Ureter (tissue), 1 donor: Measurements from ENCODE around the gene RARRES1. TPM values are rescaled to one million over a fixed set of nuclear protein-coding genes. Genes with fewer than 3 reads are reported as not detected.

Experiments
- DNase-seq: peaks from one replicate; pipeline ENCODE4 v3.0.0-alpha.2; 2020; ENCODE audit warnings: low spot score
- total RNA-seq: library from RNA; stranded (reverse); gene quantifications from one replicate; pipeline ENCODE4 v1.2.4, GENCODE V29; 2023
- donor health status: DM: yes; HTN: yes; CAD: no.

The RARRES1 gene, protein sequence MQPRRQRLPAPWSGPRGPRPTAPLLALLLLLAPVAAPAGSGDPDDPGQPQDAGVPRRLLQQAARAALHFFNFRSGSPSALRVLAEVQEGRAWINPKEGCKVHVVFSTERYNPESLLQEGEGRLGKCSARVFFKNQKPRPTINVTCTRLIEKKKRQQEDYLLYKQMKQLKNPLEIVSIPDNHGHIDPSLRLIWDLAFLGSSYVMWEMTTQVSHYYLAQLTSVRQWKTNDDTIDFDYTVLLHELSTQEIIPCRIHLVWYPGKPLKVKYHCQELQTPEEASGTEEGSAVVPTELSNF
- total RNA-seq = 48.5 TPM

DNA sequence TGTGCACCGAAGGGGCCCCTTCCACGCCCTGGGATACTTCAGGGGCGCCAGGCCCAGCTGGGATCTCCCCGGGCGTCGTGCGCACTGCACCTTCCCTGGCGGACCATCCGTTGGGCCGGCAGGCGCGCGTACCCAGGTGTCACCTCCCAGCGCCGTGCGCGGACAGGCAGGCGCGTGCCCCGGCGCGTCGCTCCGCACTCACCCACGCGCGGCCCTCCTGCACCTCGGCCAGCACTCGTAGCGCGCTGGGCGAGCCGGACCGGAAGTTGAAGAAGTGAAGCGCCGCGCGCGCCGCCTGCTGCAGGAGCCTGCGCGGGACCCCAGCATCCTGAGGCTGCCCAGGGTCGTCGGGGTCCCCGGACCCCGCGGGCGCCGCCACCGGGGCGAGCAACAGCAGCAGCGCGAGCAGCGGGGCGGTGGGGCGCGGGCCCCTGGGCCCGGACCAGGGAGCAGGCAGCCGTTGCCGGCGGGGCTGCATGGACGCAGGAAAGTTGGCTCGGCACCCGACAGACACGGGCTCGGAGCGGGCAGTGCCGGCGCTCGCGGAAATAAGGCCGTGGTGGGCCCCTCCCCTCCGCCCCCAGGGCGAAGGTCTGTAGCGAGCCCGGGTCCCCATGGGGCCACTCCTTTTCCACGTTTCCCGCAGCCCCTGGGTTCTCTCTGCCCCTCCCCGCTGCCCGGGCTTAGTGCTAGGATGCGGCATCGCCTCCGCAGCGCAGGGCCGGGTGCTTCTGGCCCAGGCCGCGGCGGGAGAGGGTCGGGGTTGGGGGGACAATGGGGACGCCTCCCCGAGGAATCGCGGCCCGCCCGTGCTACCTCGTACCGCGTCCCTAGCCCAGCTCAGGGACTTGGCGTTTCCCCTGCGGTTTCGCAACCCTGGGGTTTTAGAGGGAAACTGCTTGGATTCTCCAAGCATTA, at the start of gene RARRES1:
Gene RARRES1 (minus strand): TSS at position 520 of the 918 bp plus-strand sequence. CDS start 42 bp downstream, at position 478.
- DNase-seq = peak; percentile 73

DNA sequence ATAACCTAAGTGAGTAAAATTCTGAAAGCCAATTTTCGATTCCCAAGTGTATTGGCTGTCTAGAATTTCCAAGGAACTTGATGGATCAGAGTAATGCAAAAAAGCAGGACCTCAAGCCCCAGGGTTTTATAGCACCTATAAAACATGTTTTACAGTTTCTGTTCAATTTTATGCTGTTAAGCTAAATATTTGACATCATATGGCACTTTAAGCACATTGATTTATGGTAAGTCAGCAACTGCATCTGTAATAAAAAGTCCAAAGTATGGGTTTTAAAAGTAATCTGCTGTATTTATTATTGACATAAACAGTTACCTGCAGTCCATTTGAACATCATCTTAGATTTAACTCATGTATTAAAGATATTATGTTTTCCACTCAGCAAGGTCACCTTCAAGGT, 49.6 kb upstream of the RARRES1 start:
- DNase-seq = no peak

DNA sequence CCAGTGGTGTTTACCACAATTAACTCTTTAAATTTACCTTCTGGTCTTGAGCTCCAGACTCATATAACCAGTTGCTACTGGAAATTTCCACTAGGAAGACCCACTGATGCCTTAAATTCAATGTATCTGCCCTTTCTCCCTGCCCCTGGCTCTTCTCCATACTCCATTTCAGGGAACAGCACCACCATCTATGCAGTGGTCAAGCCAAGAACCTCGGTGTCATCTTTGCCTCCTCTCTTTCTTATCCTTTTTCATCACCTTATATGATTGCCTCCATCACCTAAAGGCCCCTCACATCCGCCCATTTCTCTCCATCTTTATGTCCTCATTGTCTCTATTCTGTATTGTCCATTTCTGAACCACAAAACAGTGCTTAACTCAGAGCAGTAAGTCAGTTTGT, 48.9 kb upstream of the RARRES1 start:
- DNase-seq = no peak

DNA sequence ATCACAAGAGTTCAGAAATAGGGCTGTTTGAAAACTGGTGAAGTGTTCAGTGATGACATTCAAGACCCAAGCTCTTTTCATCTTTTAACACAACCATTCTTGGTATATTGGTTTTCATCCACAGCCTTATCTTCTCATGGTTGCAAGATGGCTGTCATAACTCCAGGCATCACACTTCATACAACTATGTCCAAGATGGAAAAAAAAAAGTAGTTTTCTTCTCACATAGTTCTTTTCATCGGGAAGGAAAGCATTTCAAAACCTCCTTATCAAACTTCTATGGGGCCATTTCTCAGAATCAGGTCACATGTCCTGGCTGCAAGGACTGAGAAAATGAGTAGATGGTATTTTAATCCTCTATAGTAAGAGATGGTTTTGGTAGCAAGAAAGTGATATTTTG, 48.5 kb upstream of the RARRES1 start:
- no peak for DNase-seq

DNA sequence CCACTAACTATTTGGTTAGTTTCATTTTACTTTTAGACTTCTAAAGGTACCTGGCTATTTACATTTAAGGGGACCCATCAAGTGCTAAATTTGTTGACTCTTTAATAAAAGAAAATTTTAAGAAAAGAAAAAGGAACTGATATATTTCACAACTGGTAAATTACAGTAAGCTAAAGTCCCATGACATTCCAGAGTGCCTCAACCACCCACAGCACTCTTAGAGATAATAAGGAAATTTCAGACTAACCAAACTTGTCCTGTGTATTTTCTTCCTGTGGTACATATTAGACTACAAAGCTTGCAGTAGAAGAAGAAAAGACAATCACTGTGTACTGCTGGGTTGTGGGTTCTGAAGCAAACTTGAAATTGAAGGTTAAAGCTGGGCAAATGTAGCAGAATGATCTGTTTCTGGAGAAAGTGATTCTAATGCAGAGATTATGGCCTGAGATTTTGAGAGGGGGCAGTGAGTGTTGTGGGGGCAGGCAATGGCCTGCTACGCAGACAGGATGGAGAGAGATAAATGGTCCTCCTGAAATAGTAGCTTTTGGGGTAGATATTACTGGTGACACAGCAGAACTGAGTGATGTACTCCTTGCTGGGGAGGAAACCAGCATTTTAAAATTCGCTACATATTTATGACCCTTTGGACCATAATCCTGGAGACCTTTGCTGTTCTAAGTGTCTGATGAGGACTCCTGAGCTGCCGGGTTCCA, 45.1 kb upstream of the RARRES1 start:
- DNase-seq = no peak

DNA sequence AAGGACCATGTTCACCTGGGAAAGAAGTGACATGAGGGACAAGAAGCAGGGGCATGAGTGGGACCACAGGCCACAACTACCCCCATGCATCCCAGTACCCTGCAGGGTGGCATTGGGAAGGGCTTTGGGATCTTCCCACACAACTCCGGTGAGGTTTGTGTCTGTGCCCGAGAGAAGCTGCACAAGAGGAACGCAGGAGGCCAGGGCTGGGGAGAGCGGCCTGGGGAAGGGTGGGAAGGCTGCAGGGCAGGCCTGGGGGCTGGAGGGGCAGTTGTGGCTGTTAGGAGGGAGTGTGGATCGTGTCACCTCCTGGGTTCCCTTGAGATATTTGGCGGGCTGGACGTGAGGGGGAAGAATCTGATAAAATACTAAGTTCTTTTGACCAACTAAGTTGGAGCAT, 44.3 kb upstream of the RARRES1 start:
- no peak for DNase-seq

DNA sequence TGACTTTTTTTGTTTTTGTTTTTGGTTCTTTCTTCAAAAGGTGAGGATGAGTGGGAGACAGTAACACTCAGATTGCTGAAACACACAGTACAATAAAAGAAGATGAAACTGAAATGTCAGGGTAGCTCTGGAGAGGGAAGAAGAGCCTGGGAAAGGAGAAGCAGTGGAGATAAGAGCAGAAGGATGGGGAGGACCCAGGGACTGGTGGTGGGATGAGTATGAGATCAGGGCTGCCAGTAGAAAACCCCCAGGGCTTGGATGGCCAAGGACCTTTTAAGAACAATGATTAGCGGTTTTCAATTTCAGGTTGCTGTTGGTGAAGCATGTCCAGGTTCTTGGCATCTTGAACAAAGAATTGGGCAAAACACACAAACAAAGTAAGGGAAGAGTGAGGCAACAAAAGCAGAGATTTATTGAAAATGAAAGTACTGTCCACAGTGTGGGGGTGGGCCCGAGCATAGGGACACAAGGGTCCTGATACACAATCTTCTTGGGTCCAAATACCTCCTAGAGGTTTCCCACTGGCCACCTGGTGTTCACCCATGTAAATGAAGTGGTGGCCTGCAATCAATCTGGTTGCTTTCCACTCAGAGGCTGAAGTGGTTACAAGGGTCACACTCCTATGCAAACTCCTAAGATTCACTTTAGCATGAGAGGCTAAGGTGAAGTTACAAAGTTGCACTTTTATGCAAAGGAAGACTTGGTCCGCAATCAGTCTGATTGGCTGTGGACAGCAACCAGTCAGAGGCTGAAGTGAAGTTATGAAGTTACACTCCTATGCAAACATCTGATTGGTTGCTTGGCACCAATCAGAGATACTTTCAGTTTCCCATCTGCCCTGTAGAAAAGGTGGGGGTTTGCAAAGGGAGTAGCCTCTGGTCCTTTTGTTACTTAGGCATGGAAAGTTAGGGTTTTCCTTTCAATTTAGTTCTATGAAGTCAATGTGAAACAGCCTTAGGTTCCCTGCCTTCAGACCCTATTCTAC, 43.5 kb upstream of the RARRES1 start:
- no peak for DNase-seq

DNA sequence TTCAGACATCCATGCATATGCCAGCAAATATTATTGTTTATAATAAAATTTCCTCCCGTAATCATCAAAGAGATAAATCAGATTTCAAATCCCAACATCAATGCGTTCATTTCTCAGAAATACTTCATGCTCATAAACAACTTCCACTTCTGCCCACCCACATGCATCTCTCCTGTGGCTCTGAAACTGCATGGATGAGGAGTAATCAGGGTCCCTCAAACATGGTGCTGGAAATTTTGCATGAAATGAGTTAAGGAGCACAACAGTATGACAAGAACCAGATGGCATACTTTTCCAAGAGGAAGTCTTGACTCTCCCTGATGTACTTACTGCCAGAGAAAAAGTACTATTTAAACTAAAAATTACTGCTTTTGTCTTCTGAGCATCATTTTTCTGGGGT, 42.7 kb upstream of the RARRES1 start:
- DNase-seq = no peak

DNA sequence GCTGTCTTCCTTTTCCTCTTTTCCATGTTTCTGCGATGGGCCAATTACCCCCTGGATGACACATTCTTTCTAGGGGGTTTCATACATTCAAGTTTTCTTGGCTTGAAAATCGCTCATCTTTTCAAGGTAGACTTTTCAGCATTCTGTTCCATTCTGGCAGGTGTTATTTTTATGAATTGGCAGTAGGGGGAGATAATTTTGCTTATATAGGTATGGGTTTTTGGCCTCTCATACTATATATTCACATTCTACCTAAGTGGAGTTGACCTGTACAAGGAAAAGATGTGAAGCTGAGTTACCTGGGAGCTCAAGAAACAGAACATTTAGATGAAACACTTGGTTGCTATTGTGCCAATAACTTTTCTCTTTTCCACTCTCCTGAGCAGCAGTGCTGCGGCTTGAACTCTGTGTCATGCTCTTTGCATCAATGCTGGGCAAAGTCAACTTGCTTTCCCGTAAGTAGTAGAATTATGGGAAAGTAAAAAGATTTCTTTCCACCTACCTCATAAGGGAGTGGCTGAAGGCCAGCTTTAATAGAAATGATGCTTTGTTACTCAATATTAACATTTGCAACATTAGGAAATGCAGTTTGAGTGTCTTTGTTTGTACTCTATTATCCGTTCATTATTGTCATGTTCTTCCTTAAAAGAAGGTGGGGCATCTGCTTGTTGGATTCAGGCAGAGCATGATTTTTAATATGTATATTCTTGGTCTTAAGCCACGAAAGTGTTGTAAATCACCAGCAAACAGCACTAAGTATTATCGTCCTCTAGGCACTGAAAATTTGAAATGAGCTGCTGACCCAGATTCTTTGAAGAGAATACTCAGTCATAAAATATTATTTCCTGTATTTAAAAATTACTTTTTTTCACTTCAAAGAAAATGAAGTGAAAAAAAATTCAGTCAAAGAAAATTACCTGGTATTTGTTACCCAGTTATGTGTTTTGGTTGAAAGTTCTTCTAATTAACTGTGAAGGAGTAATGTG, 41.9 kb upstream of the RARRES1 start:
- DNase-seq = no peak

DNA sequence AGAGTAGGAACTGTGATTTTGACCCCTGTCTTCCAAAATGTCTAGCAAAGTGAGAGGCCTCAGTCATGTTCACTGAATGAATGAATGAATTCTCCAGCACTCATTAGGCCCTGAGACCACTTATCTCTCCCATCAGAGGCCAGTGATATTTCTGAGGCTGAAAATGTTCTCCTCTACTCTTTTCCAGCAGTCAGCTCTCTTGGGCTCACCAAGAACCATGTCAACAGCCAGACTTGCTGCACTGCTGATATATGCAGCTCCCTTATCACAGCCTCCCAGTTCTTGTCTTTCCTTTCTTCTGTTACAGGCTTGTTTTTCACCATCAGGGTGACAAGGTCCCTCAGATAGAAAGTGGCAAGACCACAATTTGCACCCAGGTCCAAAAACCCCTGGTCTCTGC, 40.9 kb upstream of the RARRES1 start:
- no peak for DNase-seq

DNA sequence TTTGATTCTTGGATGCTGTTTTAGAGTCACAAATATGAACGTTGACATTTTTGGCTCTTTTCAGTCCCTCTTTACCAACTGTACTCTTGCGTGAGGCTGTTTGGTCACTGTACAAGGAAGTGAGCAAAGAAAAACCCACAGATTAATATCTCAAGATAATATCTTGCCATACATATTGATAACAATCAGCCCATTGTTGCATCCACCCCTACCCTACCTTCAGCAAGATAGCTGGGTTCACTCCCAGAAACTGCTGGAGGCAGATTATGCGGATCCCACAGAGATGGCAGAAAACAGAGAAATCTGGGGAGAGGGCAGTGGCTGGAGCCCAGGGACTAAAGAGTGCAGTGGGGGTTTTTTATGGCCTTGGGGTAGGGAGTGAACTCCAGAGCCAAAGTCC, 39.7 kb upstream of the RARRES1 start:
- no peak for DNase-seq

DNA sequence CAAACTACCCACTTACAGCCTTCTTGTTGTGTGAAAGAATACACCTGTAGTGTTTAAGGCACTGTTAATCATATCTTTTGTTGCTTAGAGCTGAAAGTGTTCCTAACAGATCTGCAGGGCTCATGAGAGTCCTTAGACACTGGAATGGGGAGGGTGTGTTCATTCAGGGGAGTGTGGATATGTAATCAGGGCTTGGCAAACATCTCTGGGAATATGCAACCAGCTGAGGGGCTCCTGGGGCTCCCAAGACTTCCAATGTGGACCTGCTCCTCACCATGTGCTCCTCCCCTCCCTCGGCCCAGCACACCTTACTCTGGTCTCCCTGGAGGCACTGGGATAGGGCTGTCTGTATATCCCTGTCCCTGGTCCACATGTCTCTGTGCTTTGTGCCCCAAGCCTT, 39.3 kb upstream of the RARRES1 start:
- DNase-seq = no peak

DNA sequence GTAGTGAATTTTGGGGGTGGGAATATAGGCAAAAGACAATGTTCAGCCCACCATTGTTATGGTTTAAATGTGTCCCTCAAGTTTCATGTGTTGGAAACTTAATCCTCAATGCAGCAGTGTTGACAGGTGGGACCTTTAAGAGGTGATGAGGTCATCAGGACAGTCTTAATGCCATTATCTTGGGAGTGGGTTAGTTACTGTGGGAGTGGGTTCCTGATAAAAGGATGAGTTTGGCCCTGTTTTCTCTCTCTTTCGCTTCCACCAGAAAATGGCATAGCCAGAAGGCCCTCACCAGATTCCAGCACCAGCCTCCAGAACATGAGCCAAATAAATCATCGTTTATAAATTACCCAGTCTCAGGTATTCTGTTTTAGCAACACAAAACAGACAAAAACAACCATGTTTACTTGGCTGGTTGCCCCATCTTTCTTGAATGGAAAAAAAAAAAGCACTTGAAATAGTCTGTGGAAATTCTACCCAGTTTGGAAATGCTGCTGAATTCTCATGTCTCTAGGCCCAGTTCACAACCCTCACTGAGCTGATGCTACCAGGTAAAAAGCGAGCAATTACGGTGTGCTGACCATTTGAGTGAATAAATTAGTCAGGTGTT, 38.6 kb upstream of the RARRES1 start:
- DNase-seq = no peak

DNA sequence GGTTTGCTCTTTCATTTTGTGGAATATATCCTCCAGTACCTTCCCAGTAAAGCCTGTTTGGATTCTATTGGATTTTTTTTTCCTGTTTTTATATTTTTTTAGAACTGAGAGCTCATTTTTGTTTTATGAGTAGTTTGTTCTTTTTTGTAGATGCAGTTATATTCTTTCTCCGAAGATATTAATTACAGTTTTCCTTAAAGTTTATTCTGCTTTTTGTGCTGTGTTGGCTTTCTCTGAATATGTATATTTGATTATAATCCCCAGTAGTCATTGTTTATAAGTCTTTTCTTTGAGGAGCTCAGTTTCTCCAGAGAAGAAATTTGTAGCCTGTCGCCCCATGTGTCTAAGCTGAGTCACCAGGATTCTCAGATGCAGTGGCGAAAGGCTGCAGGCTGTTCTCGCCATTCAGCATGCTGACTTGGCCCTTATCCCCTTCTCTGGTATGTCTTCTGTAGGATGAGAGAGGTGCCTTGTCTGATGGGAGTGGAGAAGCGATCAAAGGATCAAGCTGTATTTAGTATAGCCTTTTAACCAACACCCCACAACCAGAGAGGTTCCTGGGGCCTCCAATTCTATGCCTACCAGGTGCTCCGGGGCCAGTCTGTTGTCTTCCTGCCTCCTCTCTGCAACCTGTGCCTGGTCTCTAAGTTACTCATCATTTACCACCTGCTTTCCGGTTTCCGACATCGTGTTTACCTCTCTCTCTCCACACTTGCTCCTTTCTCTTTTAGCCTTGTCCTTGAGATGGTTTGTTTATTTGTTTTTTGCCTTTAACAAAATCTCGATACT, 37.9 kb upstream of the RARRES1 start:
- no peak for DNase-seq

DNA sequence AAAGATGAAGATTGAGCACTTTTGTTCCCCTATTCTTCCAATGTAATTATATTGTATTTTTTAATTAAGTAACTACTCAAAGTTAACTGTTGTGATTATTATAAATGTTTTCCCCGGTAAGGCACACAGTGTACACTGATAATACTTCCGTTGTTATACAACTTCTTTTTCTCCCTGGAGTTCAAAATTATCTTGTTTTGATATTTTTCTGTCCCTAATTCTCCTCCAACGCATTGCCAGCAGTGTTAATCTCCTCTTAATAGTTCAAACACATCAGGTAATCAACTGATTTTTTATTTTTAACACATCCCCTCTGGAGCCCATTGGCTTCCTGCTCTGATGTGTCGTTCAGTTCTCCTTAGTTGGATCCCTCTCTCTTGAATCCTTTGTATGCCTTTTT, 37.3 kb upstream of the RARRES1 start:
- DNase-seq = no peak

DNA sequence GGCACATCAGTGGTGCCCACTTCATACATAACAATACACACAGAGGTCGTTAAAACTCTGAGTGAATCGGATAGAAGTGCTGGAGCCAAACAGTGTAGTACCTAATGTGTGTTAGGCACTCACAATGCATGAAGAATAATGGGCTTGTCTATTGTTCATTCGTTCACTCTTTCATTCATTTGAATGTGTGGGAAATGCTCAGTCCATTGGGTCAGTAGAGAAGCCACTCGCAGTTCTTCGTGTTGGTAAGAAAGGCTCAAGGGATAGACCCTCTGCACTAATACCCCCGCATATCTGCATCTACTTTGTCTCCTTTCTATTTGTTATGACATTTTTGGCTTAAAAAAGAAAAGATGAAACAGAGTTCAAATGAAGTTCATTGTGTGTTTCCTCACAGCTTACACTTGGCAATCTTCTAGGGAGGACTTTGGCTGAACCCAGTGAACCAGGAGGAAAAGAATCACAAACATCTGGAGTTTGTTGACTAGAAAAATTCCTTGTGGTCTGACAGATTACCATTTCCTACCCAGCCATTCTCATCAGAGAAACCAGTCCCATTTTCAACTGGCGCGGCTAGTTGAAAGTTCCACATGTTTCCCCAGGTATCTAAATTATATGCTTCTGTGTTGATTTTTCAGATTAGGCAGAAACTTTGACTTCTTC, 36.8 kb upstream of the RARRES1 start:
- no peak for DNase-seq

DNA sequence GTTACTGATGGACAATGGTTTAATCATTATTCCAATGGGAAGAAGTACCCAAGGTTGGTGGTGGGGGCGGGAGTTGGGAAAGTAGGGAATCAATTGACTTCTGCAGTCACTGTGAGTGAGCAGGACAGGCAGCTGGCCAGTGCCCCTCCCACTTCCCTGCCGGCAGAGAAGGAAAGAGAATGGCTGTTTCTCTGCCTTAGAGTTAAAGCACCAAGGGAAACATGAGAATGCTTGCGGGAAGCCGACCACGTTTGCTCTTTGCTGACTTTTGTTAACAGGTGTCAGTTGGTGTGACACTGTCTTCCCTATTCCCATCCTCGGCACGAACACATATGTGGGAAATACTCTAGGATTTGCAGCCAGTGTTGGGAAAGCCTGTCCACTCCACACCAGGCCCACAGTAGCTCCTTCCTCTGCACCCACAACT, 36.1 kb upstream of the RARRES1 start:
- DNase-seq = peak; percentile 58

DNA sequence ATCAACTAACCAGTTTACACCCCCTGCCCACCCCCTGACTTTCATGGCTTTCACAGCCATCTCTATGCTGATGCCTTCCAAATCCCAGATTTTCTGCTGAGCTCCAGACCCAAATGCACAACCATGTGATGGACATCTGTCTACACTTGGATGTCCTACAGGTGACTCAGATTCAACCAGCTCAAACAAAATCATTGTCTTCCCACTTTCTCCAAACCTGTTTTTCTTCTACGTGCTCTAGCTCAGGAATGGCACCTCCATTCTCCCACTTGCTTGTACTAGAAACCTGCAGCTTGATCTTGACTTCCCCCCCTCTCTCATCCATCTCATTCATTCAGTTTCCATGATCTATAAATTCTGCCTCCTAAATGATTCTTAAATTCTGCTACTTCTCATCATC, 34.1 kb upstream of the RARRES1 start:
- no peak for DNase-seq
